ENCODE measurements around the gene SHF. TPM values are rescaled to one million over a fixed set of nuclear protein-coding genes. Genes with fewer than 3 reads are reported as not detected.

SHF gene
- total RNA-seq, 2 donors from 2014 or later = 15.1 to 18.7 TPM

- H3K27ac ChIP-seq = no peak overlapping the region
- H3K4me1 ChIP-seq (ENCODE audit: control insufficient read depth in 1 of 2, low read depth in 2 of 2) = no peaks in the 10 kb centered on the region
- TF ChIP-seq, protein P1, sequence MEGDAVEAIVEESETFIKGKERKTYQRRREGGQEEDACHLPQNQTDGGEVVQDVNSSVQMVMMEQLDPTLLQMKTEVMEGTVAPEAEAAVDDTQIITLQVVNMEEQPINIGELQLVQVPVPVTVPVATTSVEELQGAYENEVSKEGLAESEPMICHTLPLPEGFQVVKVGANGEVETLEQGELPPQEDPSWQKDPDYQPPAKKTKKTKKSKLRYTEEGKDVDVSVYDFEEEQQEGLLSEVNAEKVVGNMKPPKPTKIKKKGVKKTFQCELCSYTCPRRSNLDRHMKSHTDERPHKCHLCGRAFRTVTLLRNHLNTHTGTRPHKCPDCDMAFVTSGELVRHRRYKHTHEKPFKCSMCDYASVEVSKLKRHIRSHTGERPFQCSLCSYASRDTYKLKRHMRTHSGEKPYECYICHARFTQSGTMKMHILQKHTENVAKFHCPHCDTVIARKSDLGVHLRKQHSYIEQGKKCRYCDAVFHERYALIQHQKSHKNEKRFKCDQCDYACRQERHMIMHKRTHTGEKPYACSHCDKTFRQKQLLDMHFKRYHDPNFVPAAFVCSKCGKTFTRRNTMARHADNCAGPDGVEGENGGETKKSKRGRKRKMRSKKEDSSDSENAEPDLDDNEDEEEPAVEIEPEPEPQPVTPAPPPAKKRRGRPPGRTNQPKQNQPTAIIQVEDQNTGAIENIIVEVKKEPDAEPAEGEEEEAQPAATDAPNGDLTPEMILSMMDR (IDR thresholded peaks at IDR 0.05) = no peak
- DNase-seq (ENCODE audit: low spot score) (no peak), ATAC-seq (ENCODE audit: insufficient number of reproducible peaks, low FRiP score, low read depth) (no peak)
- H3K36me3 ChIP-seq = no peaks in the 10 kb centered on the region
- no peaks in the 10 kb centered on the region for H3K9me3 ChIP-seq
- H3K27me3 ChIP-seq (replicated peaks; ENCODE audit: insufficient read depth) = no peaks in the 10 kb centered on the region
- no peak overlapping the region for H3K4me3 ChIP-seq
Measured at GRCh38 chr15:45143946-45144345, 43.8 kb downstream of the SHF start.

DNA sequence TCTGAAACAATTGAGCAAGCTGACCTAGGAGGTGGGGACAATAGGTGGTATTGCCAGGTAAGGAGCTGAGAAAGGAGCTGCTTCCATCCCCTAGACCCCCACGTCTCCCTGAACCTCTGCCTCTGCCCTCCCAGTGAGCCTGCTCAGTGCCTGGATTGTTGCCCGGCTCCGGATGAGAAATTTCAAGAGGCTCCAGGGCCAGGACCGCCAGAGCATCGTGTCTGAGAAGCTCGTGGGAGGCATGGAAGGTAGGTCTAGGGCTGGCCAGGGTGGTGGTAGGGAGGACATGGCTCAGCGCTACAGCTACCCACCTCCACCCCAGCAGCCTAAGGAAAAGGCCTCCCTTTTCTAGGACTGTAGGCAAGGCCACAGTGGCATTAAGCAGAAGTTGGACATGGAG, 44.7 kb downstream of the SHF start:
- TF ChIP-seq, protein P1 (IDR thresholded peaks at IDR 0.05) = no peak
- DNase-seq (ENCODE audit: low spot score) (no peak), ATAC-seq (ENCODE audit: insufficient number of reproducible peaks, low FRiP score, low read depth) (no peak)
- no peak overlapping the region for H3K27ac ChIP-seq
- H3K4me3 ChIP-seq = no peak overlapping the region
- no peaks in the 10 kb centered on the region for H3K27me3 ChIP-seq (replicated peaks; ENCODE audit: insufficient read depth)
- H3K9me3 ChIP-seq = no peaks in the 10 kb centered on the region
- no peaks in the 10 kb centered on the region for H3K4me1 ChIP-seq (ENCODE audit: control insufficient read depth in 1 of 2, low read depth in 2 of 2)
- no peaks in the 10 kb centered on the region for H3K36me3 ChIP-seq

DNA sequence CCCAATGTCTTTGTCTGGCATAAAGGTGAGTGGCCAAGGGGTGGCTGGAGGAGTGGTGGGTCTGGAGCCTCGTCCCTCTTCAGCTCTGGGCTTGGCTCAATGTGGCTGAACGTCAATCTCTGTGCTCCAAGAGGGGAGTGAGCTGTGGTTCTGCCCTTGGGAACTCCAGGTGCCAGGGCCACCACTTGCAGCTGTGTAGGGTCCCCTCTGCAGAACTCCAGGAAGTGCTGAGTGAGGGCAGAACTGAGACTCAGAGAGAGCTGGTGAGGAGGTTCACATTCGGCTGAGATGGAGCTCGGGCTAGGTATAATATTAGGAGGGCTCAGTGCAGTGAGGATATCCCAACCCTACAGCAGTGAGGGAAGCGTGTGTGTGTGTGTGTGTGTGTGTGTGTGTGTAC, 46.4 kb downstream of the SHF start:
- ATAC-seq (ENCODE audit: insufficient number of reproducible peaks, low FRiP score, low read depth) (no peak), DNase-seq (ENCODE audit: low spot score) (no peak)
- Histone ChIP-seq H3K36me3 (no peaks in the 10 kb centered on the region), H3K9me3 (no peaks in the 10 kb centered on the region), H3K27ac (no peak overlapping the region), H3K4me3 (no peak overlapping the region), H3K4me1 (ENCODE audit: control insufficient read depth in 1 of 2, low read depth in 2 of 2) (no peaks in the 10 kb centered on the region), H3K27me3 (replicated peaks; ENCODE audit: insufficient read depth) (peaks cover 4% of the 10 kb centered on the region)
- TF ChIP-seq, protein P1 (IDR thresholded peaks at IDR 0.05) = no peak

- no peaks in the 10 kb centered on the region for H3K4me1 ChIP-seq (ENCODE audit: control insufficient read depth in 1 of 2, low read depth in 2 of 2)
- peaks cover 10% of the 10 kb centered on the region for H3K27me3 ChIP-seq (replicated peaks; ENCODE audit: insufficient read depth)
- TF ChIP-seq, protein P1 (IDR thresholded peaks at IDR 0.05) = no peak
- DNase-seq (ENCODE audit: low spot score) (no peak), ATAC-seq (ENCODE audit: insufficient number of reproducible peaks, low FRiP score, low read depth) (no peak)
- no peaks in the 10 kb centered on the region for H3K36me3 ChIP-seq
- no peaks in the 10 kb centered on the region for H3K9me3 ChIP-seq
- H3K27ac ChIP-seq = no peak overlapping the region
- H3K4me3 ChIP-seq = no peak overlapping the region
Measured at GRCh38 chr15:45140557-45141250, 47.1 kb downstream of the SHF start.

DNA sequence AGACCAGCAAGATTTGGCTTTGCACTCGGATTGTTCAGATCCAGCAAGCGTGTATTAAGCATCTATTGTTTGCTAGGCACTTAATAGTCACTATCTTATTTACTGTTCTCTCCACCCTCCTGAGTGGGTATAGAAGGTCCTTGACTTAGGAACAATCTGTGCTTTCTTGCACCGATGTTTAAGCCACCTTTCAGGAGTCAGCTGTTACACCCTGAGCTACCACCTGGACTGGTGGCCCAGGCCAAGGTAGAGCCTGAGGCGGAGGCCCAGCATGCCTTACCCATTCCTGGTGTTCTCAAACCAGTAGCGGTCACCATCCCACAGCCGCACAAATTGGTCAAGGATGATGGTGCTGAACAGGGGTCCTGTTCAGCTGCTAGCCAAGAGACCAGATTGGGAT, 48.0 kb downstream of the SHF start:
- ATAC-seq (ENCODE audit: insufficient number of reproducible peaks, low FRiP score, low read depth) (no peak), DNase-seq (ENCODE audit: low spot score) (no peak)
- TF ChIP-seq, protein P1 (IDR thresholded peaks at IDR 0.05) = no peak

More for the DNA sequence above, 48.0 kb downstream of the SHF start:
- Histone ChIP-seq H3K9me3 (no peaks in the 10 kb centered on the region), H3K4me3 (no peak overlapping the region), H3K36me3 (no peaks in the 10 kb centered on the region), H3K4me1 (ENCODE audit: control insufficient read depth in 1 of 2, low read depth in 2 of 2) (peaks cover 0 to 7% of the 10 kb centered on the region in 2 donors), H3K27ac (no peak overlapping the region), H3K27me3 (replicated peaks; ENCODE audit: insufficient read depth) (peaks cover 10% of the 10 kb centered on the region)

Data from thoracic aorta (tissue), 2 donors.